ENCODE measurements around the gene N4BP2L2.

N4BP2L2 gene

DNA sequence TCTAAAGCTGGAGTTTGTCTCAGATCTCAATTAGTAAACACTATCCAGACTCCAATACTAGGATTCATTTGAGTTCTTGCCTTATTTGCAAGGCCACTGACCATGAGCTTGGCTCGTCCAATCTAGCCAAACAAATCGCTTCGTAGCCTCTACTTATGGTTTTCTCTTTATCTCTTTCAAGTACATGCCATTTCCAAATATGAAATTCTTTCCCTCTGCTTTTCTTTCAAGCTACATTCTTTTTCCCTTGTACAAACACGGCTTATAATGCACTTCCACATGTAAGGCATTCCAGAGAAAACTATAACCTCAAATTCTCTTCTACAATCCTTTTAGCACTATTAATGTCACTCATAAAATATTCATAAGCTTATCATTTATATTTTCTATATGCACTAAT is 99.7 kb downstream of the N4BP2L2 start:
- no peak overlapping the region for H3K4me3 ChIP-seq (ENCODE audit: low read depth, low read length)
- no peak for TF ChIP-seq CTCF (IDR thresholded peaks at IDR 0.05; ENCODE audit: insufficient read depth, low read length, missing control alignments)
- ChIA-PET CTCF (interaction anchor here (0.7 to 1.1 kb wide), 2 partner anchors 9 to 16 kb away, joined by 3 to 4 read pairs; no protein-coding TSS in a partner anchor), POLR2A (no interaction called here)
- no peak for DNase-seq (ENCODE audit: low read depth, low spot score)

DNA sequence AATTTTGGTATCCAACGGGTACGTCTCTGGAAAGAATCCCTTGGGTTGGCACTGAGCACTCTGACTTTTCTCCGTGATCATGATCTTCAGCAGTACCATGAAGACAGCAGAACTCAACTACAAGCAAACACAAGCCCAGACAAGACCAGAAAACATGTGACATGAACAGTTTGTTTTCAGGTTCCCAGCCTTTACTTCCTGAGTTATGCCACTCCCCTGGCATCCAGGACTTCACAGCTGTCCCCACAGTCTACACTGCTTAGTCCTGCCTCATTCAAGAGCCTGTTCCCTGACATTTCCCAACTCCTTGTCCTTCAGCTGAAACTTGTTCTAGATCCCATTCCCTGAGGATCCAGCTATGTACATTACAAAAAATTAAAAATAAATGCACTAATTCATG is 105.7 kb downstream of the N4BP2L2 start:
- POLR2A ChIA-PET: no interaction called here
- DNase-seq (ENCODE audit: low read depth, low spot score): no peak
- TF ChIP-seq CTCF (IDR thresholded peaks at IDR 0.05; ENCODE audit: insufficient read depth, low read length, missing control alignments): no peak
- H3K4me3 ChIP-seq (ENCODE audit: low read depth, low read length): no peak overlapping the region
- CTCF ChIA-PET: interaction anchor here (0.6 kb wide), 1 partner anchor 10 kb away, joined by 3 read pairs; no protein-coding TSS in a partner anchor

GRCh38 chr13:32431361-32431760 is 107.2 kb downstream of the N4BP2L2 start:
- CTCF ChIA-PET: interaction anchor here (0.8 kb wide), 1 partner anchor 521 kb away, joined by 3 read pairs; no protein-coding TSS in a partner anchor
- TF ChIP-seq CTCF (IDR thresholded peaks at IDR 0.05; ENCODE audit: insufficient read depth, low read length, missing control alignments): no peak
- H3K4me3 ChIP-seq (ENCODE audit: low read depth, low read length): no peak overlapping the region
- POLR2A ChIA-PET: no interaction called here
- no peak for DNase-seq (ENCODE audit: low read depth, low spot score)

- H3K4me3 ChIP-seq (ENCODE audit: low read depth, low read length): no peak overlapping the region
- POLR2A ChIA-PET: no interaction called here
- DNase-seq (ENCODE audit: low read depth, low spot score): no peak
- no peak for TF ChIP-seq CTCF (IDR thresholded peaks at IDR 0.05; ENCODE audit: insufficient read depth, low read length, missing control alignments)
- CTCF ChIA-PET: interaction anchor here (1.3 kb wide), 1 partner anchor 9 kb away, joined by 4 read pairs; no protein-coding TSS in a partner anchor
Measured at GRCh38 chr13:32430018-32430747, 108.4 kb downstream of the N4BP2L2 start.

DNA sequence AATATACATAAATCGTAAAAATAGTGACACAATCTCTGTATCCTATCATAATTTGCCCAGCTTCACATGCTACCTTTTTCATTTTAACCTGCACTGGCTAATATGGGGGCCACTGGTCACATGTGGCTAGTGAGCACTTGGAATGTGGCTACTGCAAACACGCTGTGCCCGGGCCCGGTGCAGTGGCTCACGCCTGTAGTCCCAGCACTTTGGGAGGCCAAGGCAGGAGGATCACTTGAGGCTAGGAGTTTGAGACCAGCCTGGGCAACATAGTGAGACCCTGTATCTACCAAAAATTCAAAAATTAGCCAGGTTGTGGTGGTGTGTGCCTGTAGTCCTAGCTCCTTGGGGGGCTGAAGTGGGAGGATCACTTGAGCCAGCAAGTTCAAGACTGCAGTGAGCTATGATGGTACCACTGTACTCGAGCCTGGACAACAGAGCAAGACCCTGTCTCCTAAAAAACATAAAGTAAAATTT is 109.1 kb downstream of the N4BP2L2 start:
- DNase-seq (ENCODE audit: low read depth, low spot score): no peak
- TF ChIP-seq CTCF (IDR thresholded peaks at IDR 0.05; ENCODE audit: insufficient read depth, low read length, missing control alignments): no peak
- POLR2A ChIA-PET: no interaction called here
- CTCF ChIA-PET: interaction anchor here (1.3 to 2.0 kb wide), 2 partner anchors 9 to 151 kb away, joined by 4 read pairs; no protein-coding TSS in a partner anchor
- no peak overlapping the region for H3K4me3 ChIP-seq (ENCODE audit: low read depth, low read length)

Data from AG04449 (cell line).